Activated naive CD8-positive, alpha-beta T cell treated with anti-CD3 and anti-CD28 coated beads, Interleukin-2, amount 10 ng/mL, durations not matched to agents 7 days and 5 days (primary cell): ENCODE measurements around the gene TRAP1. TPM values are rescaled to one million over a fixed set of nuclear protein-coding genes. Genes with fewer than 3 reads are reported as not detected.

Experiments used
- ATAC-seq: fragments of 150-1000 bp; cut with Tn5 transposase; one replicate; pipeline ENCODE4 v1.10.0; 2021; ENCODE audit warnings: low read depth, moderate library complexity
- POLR2A ChIA-PET: fragments of 350-600 bp; sonication (Branson Sonifier 250); formaldehyde crosslinking; loops from one replicate; lab custom pipeline; 2021; ENCODE audit warnings: antibody characterized with exemption; lab: Charles Lee
- DNase-seq: peaks from one replicate; pipeline ENCODE4 v3.0.0; 2021
- H3K27ac Mint-ChIP-seq: one replicate; pipeline ENCODE4 v1.8.0; 2022; ENCODE audit warnings: mild to moderate bottlenecking, mixed read lengths
- H3K27me3 Mint-ChIP-seq: one replicate; pipeline ENCODE4 v1.8.0; 2022; ENCODE audit warnings: mild to moderate bottlenecking, moderate library complexity, mixed read lengths
- H3K36me3 Mint-ChIP-seq: one replicate; pipeline ENCODE4 v1.8.0; 2021; ENCODE audit warnings: mild to moderate bottlenecking, mixed read lengths
- H3K4me1 Mint-ChIP-seq: one replicate; pipeline ENCODE4 v1.8.0; 2021; ENCODE audit warnings: mixed read lengths
- H3K4me3 Mint-ChIP-seq: one replicate; pipeline ENCODE4 v1.8.0; 2022; ENCODE audit warnings: mild to moderate bottlenecking, moderate library complexity, mixed read lengths
- H3K9me3 Mint-ChIP-seq: one replicate; pipeline ENCODE4 v1.8.0; 2021; ENCODE audit warnings: mixed read lengths
- total RNA-seq, 2 experiments: library from RNA; stranded (reverse); gene quantifications; one replicate each; pipeline ENCODE4 v1.2.3, GENCODE V29; 2021

The TRAP1 gene
- total RNA-seq, 2 experiments from 2014 or later: 116 to 121 TPM

- DNase-seq: no peak
- POLR2A ChIA-PET: no interaction called here
Measured at GRCh38 chr16:3655030-3655395, 62.3 kb downstream of the TRAP1 start.

GRCh38 chr16:3654249-3654991, 62.9 kb downstream of the TRAP1 start, which contains the start of gene DNASE1:
Gene DNASE1, plus strand, starts transcription at chr16:3654691. Its CDS starts 683 bp downstream, at chr16:3655374.
- H3K27ac Mint-ChIP-seq: peak within 1 kb of the TSS; percentile 74
- no peak within 1 kb of the TSS for H3K4me3 Mint-ChIP-seq
- peaks cover 7% of the 10 kb centered on the region for H3K4me1 Mint-ChIP-seq

More at GRCh38 chr16:3655030-3655395, 62.3 kb downstream of the TRAP1 start:
- no peaks in the 10 kb centered on the region for H3K9me3 Mint-ChIP-seq
- H3K27me3 Mint-ChIP-seq: no peaks in the 10 kb centered on the region
- peaks cover 7% of the 10 kb centered on the region for H3K4me1 Mint-ChIP-seq
- H3K36me3 Mint-ChIP-seq: peaks cover 14% of the 10 kb centered on the region
- ATAC-seq: no peak
- H3K4me3 Mint-ChIP-seq: no peak overlapping the region
- no peak overlapping the region for H3K27ac Mint-ChIP-seq

GRCh38 chr16:3652373-3653195, 64.7 kb downstream of the TRAP1 start:
- no peaks in the 10 kb centered on the region for H3K27me3 Mint-ChIP-seq
- POLR2A ChIA-PET: no interaction called here
- peaks cover 3% of the 10 kb centered on the region for H3K4me1 Mint-ChIP-seq
- peaks cover 7% of the 10 kb centered on the region for H3K36me3 Mint-ChIP-seq
- H3K4me3 Mint-ChIP-seq: no peak overlapping the region
- H3K9me3 Mint-ChIP-seq: no peaks in the 10 kb centered on the region
- DNase-seq (peak; percentile 21), ATAC-seq (no peak)
- H3K27ac Mint-ChIP-seq: no peak overlapping the region

More at GRCh38 chr16:3654249-3654991, 62.9 kb downstream of the TRAP1 start, which contains the start of gene DNASE1:
- DNase-seq: peak; percentile 63
- peaks cover 12% of the 10 kb centered on the region for H3K36me3 Mint-ChIP-seq
- POLR2A ChIA-PET: no interaction called here
- no peaks in the 10 kb centered on the region for H3K27me3 Mint-ChIP-seq
- H3K9me3 Mint-ChIP-seq: no peaks in the 10 kb centered on the region
- ATAC-seq: peak; percentile 68

GRCh38 chr16:3651461-3652372, 65.6 kb downstream of the TRAP1 start:
- peaks cover 1% of the 10 kb centered on the region for H3K4me1 Mint-ChIP-seq
- ATAC-seq: no peak
- no peaks in the 10 kb centered on the region for H3K9me3 Mint-ChIP-seq
- no peaks in the 10 kb centered on the region for H3K27me3 Mint-ChIP-seq
- H3K4me3 Mint-ChIP-seq: no peak overlapping the region
- peak; percentile 23 for DNase-seq
- POLR2A ChIA-PET: no interaction called here
- H3K36me3 Mint-ChIP-seq: peaks cover 3% of the 10 kb centered on the region
- H3K27ac Mint-ChIP-seq: no peak overlapping the region

- Mint-ChIP-seq H3K27me3 (no peaks in the 10 kb centered on the region), H3K27ac (no peak overlapping the region), H3K4me1 (peaks cover 1% of the 10 kb centered on the region), H3K4me3 (no peak overlapping the region), H3K36me3 (peaks cover 5% of the 10 kb centered on the region), H3K9me3 (no peaks in the 10 kb centered on the region)
- no peak for ATAC-seq
- DNase-seq: peak; percentile 17
- POLR2A ChIA-PET: no interaction called here
Measured at GRCh38 chr16:3650631-3651265, 66.6 kb downstream of the TRAP1 start.

GRCh38 chr16:3646348-3646920, 70.9 kb downstream of the TRAP1 start:
- no peaks in the 10 kb centered on the region for H3K27me3 Mint-ChIP-seq
- H3K9me3 Mint-ChIP-seq: no peaks in the 10 kb centered on the region
- POLR2A ChIA-PET: no interaction called here
- no peak overlapping the region for H3K4me3 Mint-ChIP-seq
- no peak overlapping the region for H3K27ac Mint-ChIP-seq
- peaks cover 2% of the 10 kb centered on the region for H3K36me3 Mint-ChIP-seq
- no peak for ATAC-seq
- no peaks in the 10 kb centered on the region for H3K4me1 Mint-ChIP-seq
- no peak for DNase-seq

GRCh38 chr16:3645504-3646347, 71.6 kb downstream of the TRAP1 start:
- POLR2A ChIA-PET: no interaction called here
- no peak for DNase-seq

GRCh38 chr16:3645108-3645503, 72.2 kb downstream of the TRAP1 start:
- no peaks in the 10 kb centered on the region for H3K27me3 Mint-ChIP-seq

More at GRCh38 chr16:3645504-3646347, 71.6 kb downstream of the TRAP1 start:
- Mint-ChIP-seq H3K4me1 (no peaks in the 10 kb centered on the region), H3K4me3 (no peak overlapping the region), H3K9me3 (no peaks in the 10 kb centered on the region), H3K36me3 (peaks cover 2% of the 10 kb centered on the region), H3K27me3 (no peaks in the 10 kb centered on the region), H3K27ac (no peak overlapping the region)
- no peak for ATAC-seq

GRCh38 chr16:3643095-3643730, 74.1 kb downstream of the TRAP1 start:
- H3K27me3 Mint-ChIP-seq: no peaks in the 10 kb centered on the region
- H3K4me3 Mint-ChIP-seq: no peak overlapping the region
- peaks cover 11% of the 10 kb centered on the region for H3K36me3 Mint-ChIP-seq
- peaks cover 3% of the 10 kb centered on the region for H3K4me1 Mint-ChIP-seq
- POLR2A ChIA-PET: no interaction called here
- ATAC-seq (no peak), DNase-seq (no peak)
- no peak overlapping the region for H3K27ac Mint-ChIP-seq
- no peaks in the 10 kb centered on the region for H3K9me3 Mint-ChIP-seq

More at GRCh38 chr16:3645108-3645503, 72.2 kb downstream of the TRAP1 start:
- DNase-seq (no peak), ATAC-seq (no peak)
- Mint-ChIP-seq H3K4me1 (no peaks in the 10 kb centered on the region), H3K4me3 (no peak overlapping the region), H3K27ac (no peak overlapping the region), H3K36me3 (peaks cover 4% of the 10 kb centered on the region), H3K9me3 (no peaks in the 10 kb centered on the region)
- POLR2A ChIA-PET: no interaction called here

GRCh38 chr16:3642397-3643094, 74.8 kb downstream of the TRAP1 start:
- ATAC-seq (no peak), DNase-seq (no peak)
- Mint-ChIP-seq H3K27me3 (no peaks in the 10 kb centered on the region), H3K36me3 (peaks cover 11% of the 10 kb centered on the region), H3K27ac (no peak overlapping the region), H3K9me3 (no peaks in the 10 kb centered on the region), H3K4me3 (no peak overlapping the region), H3K4me1 (peaks cover 9% of the 10 kb centered on the region)
- POLR2A ChIA-PET: no interaction called here

GRCh38 chr16:3641801-3642396, 75.4 kb downstream of the TRAP1 start:
- no peak for DNase-seq
- POLR2A ChIA-PET: no interaction called here
- H3K4me3 Mint-ChIP-seq: no peak overlapping the region

More at GRCh38 chr16:3641801-3642396, 75.4 kb downstream of the TRAP1 start:
- Mint-ChIP-seq H3K27me3 (no peaks in the 10 kb centered on the region), H3K27ac (no peak overlapping the region), H3K36me3 (peaks cover 14% of the 10 kb centered on the region), H3K9me3 (no peaks in the 10 kb centered on the region), H3K4me1 (peaks cover 15% of the 10 kb centered on the region)
- ATAC-seq: no peak
